ENCODE data around the gene GOLGA6A.

DNA sequence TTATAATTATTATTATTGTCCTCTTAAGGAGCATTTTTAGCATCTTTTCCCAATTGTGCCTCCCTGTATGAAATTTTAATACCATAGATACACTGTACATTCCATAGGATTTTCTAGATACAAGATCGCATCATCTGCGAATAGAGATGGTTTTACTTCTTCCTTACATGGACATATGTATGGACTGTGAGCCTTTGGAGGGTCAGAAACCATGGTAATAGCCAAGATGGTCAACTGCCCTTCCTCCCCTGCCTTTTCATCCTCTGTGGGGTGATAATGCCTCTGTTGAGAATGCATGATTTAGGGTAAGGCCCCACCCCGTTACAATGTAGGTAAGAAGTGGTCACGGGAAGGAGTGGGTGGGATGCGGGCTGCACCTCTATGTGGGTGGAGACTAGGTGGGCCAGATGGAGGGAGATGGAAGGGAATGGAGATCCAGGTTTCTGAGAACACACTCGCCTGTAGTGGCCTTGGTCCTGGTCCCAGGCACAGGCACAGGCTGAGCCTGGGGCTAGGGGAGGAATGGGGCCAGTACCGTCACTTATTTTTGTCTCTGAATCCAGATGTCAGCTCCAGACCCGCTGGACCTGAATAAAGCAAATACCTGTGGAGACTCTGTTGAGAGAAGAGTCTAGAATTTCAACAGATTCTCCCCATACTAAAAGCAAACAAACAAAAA, 31.7 kb downstream of the GOLGA6A start:
- TF ChIP-seq, protein P1, sequence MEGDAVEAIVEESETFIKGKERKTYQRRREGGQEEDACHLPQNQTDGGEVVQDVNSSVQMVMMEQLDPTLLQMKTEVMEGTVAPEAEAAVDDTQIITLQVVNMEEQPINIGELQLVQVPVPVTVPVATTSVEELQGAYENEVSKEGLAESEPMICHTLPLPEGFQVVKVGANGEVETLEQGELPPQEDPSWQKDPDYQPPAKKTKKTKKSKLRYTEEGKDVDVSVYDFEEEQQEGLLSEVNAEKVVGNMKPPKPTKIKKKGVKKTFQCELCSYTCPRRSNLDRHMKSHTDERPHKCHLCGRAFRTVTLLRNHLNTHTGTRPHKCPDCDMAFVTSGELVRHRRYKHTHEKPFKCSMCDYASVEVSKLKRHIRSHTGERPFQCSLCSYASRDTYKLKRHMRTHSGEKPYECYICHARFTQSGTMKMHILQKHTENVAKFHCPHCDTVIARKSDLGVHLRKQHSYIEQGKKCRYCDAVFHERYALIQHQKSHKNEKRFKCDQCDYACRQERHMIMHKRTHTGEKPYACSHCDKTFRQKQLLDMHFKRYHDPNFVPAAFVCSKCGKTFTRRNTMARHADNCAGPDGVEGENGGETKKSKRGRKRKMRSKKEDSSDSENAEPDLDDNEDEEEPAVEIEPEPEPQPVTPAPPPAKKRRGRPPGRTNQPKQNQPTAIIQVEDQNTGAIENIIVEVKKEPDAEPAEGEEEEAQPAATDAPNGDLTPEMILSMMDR (conservative IDR thresholded peaks at IDR 0.05; ENCODE audit: low read length) = no peak
- TF ChIP-seq EZH2phosphoT487 (IDR thresholded peaks at IDR 0.05; ENCODE audit: borderline replicate concordance) = no peak

Measured in Loucy (cell line).